Kidney (tissue), 14 donors: ENCODE data around the gene OCIAD2. TPM values are rescaled to one million over a fixed set of nuclear protein-coding genes. Genes with fewer than 3 reads are reported as not detected.
"Not testable (repeated sequence)": the region's sequence is repeated elsewhere in the genome, so short reads cannot be mapped to it uniquely, and the experiment has no call there.

Experiments
- DNase-seq, 5 donors: peaks; one replicate each; pipeline ENCODE4 v3.0.0-alpha.2; 2013 to 2020
- FAIRE-seq: peaks from 2 replicates; lab custom pipeline; 2012; peaks lifted over from hg19 to GRCh38; lab: Jason Lieb, UNC
- H3K27ac ChIP-seq, 2 donors: one replicate each; pipeline ENCODE4 v1.7.0; 2013; ENCODE audit warnings: low read depth in 2 of 2, low read length in 2 of 2, inconsistent platforms in 1 of 2
- H3K27me3 ChIP-seq: one replicate; pipeline ENCODE4 v1.7.1; 2013; ENCODE audit warnings: low read length, inconsistent platforms; ENCODE audit not compliant: control insufficient read depth, insufficient read depth
- H3K36me3 ChIP-seq, 3 donors: one replicate each; pipeline versions ENCODE4 v1.7.0 to v1.7.1; 2013; ENCODE audit warnings: low read length in 3 of 3, control low read depth in 1 of 3, inconsistent platforms in 1 of 3; ENCODE audit not compliant: insufficient read depth in 3 of 3, control insufficient read depth in 2 of 3
- H3K4me1 ChIP-seq, 3 donors: one replicate each; pipeline versions ENCODE4 v1.7.0 to v1.7.1; 2013; ENCODE audit warnings: low read length in 3 of 3, inconsistent platforms in 1 of 3, low read depth in 1 of 3; ENCODE audit not compliant: control insufficient read depth in 2 of 3, insufficient read depth in 2 of 3
- H3K4me3 ChIP-seq, 3 donors: one replicate each; pipeline versions ENCODE4 v1.7.0 to v1.8.1; 2013; ENCODE audit warnings: low read length in 3 of 3, control low read depth in 1 of 3, inconsistent platforms in 1 of 3
- H3K9ac ChIP-seq, 3 donors: one replicate each; pipeline versions ENCODE4 v1.7.0 to v1.7.1; 2013; ENCODE audit warnings: low read length in 3 of 3, control low read depth in 1 of 3, inconsistent platforms in 1 of 3
- H3K9me3 ChIP-seq, 3 donors: one replicate each; pipeline versions ENCODE4 v1.7.0 to v1.7.1; 2013; ENCODE audit warnings: low read length in 3 of 3, control low read depth in 1 of 3, inconsistent platforms in 1 of 3; ENCODE audit not compliant: control insufficient read depth in 2 of 3, insufficient read depth in 1 of 3
- CTCF ChIP-seq: IDR thresholded peaks from 3 replicates; pipeline ENCODE4 v1.5.1; 2012; ENCODE audit warnings: mild to moderate bottlenecking, moderate library complexity, borderline replicate concordance; ENCODE audit not compliant: insufficient read depth; ENCODE audit errors: extremely low read depth
- intact Hi-C: fragments of 100-400 bp; cut with DNase I; formaldehyde crosslinking; loops from one replicate; pipeline ENCODE4 v1.11.1; 2022
- polyA plus RNA-seq: library from polyadenylated mRNA; stranded (reverse); fragments of 350-450 nt; fragmentation: Illumina TruSeq; extraction: RNeasy Lipid Tissue Mini Kit (QIAGEN cat#74804); gene quantifications from one replicate; pipeline ENCODE4 v1.2.3, GENCODE V29; 2014; ENCODE audit warnings: low read depth, low replicate concordance; ENCODE audit not compliant: insufficient read depth
- total RNA-seq: library from RNA; stranded (reverse); fragmentation: NEBNext Ultra II Directional; extraction: Animal tissue kit (Norgen Biotek cat#: 25700); gene quantifications from one replicate; pipeline ENCODE4 v1.2.1, GENCODE V29; 2021
- donor health status: control.
- donor health status: control.
- donor health status: control.
- donor health status: control.
- donor health status: control.
- donor health status: DM: yes; HTN: yes; CAD: no.
- donor health status: Normal renal cell carcinoma (clear cell type).

Gene OCIAD2
- total and polyA plus RNA-seq, 2 donors from 2014 or later = 76.3 to 277 TPM

DNA sequence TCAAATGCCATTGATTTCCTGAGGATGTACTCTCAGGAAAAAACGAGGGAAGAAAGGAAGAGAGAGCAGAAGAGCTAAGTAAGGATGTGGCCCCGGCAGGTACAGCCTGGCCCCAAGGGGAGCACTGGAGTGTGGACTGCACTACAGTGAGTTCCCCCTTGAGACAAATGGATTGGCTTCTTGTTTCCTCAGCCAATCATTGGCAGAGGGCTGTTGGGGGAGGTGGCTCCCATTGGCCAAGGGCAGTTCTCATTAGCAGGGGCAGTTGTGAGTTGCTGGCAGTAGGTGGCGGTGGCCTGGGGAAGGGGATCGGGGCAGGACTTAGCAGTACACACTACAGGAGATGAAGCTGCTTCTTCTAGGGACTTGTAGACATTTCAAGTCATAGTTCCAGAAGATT lies 24.1 kb upstream of the OCIAD2 start:
- DNase-seq (no peak), FAIRE-seq (no peak)
- H3K9me3 ChIP-seq = no peaks in the 10 kb centered on the region
- H3K4me1 ChIP-seq = no peaks in the 10 kb centered on the region
- intact Hi-C loops = no loop called here
- no peak overlapping the region for H3K9ac ChIP-seq
- no peak overlapping the region for H3K4me3 ChIP-seq
- no peaks in the 10 kb centered on the region for H3K36me3 ChIP-seq
- no peak for TF ChIP-seq CTCF
- no peaks in the 10 kb centered on the region for H3K27me3 ChIP-seq
- H3K27ac ChIP-seq = no peak overlapping the region

DNA sequence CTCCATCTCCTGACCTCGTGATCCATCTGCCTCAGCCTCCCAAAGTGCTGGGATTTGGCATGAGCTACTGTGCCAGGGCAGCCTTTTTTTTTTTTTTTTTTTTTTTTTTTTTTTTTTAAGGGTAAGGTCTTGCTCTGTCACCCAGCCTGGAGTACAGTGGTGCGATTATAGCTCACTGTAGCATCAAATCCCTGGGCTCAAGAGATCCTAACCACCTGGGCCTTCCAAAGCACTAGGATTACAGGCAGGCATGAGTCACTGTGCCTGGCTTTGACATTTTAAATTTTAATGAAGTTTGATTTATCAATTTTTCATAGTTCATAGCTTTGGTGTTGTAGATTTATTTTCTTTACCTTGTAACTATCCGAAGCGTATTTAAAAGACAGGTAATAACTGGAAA lies 17.8 kb upstream of the OCIAD2 start:
- no peaks in the 10 kb centered on the region for H3K27me3 ChIP-seq
- no peak overlapping the region for H3K27ac ChIP-seq
- no peaks in the 10 kb centered on the region for H3K9me3 ChIP-seq
- intact Hi-C loops = no loop called here
- FAIRE-seq (no peak), DNase-seq (no peak)
- no peaks in the 10 kb centered on the region for H3K36me3 ChIP-seq
- no peak overlapping the region for H3K9ac ChIP-seq
- no peak for TF ChIP-seq CTCF
- no peak overlapping the region for H3K4me3 ChIP-seq
- no peaks in the 10 kb centered on the region for H3K4me1 ChIP-seq

DNA sequence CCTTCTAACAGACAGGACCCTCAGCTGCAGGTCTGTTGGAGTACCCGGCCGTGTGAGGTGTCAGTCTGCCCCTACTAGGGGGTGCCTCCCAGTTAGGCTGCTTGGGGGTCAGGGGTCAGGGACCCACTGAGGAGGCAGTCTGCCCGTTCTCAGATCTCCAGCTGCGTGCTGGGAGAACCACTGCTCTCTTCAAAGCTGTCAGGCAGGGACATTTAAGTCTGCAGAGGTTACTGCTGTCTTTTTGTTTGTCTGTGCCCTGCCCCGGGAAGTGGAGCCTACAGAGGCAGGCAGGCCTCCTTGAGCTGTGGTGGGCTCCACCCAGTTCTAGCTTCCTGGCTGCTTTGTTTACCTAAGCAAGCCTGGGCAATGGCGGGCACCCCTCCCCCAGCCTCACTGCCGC lies 16.5 kb upstream of the OCIAD2 start:
- intact Hi-C loops, FAIRE-seq: not testable (repeated sequence)

DNA sequence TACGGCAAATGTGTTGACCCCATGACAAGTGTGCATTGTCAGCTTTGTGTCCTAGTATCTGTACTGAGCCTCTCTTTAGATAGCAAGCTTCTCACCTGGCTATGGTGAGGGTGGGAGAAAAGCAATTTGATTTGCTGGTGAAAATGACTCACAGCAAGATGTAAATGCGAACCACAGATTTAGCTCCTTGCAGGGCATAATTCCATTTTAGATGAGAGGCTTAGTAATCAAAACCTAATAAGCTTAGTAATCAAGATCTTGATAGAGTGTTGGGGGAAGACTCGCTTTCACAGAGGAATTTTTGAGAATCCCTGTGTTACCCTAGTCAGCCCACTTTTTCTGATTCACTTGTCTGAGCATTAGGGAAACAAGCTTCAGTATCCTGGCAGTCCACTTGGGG lies 7.7 kb upstream of the OCIAD2 start:
- Histone ChIP-seq H3K36me3 (no peaks in the 10 kb centered on the region), H3K27me3 (no peaks in the 10 kb centered on the region), H3K4me1 (no peaks in the 10 kb centered on the region), H3K9ac (no peak overlapping the region), H3K4me3 (no peak overlapping the region), H3K27ac (no peak overlapping the region), H3K9me3 (no peaks in the 10 kb centered on the region)
- DNase-seq = no peak
- no peak for TF ChIP-seq CTCF
- FAIRE-seq = no peak
- intact Hi-C loops = no loop called here

More for the DNA sequence above, 16.5 kb upstream of the OCIAD2 start:
- H3K4me1 ChIP-seq, H3K4me3 ChIP-seq, H3K36me3 ChIP-seq, H3K27ac ChIP-seq, H3K27me3 ChIP-seq, H3K9ac ChIP-seq, H3K9me3 ChIP-seq, DNase-seq: not testable (repeated sequence)
